ENCODE results near the gene RHBDF2.

The RHBDF2 gene

GRCh38 chr17:76469991-76470739 lies 31.1 kb downstream of the RHBDF2 start:
- no peak overlapping the region for H3K4me3 ChIP-seq (ENCODE audit: low read depth, low read length)
- H3K9ac ChIP-seq: no peak overlapping the region
- H3K27me3 ChIP-seq (ENCODE audit: control insufficient read depth, insufficient read depth, low read length): no peaks in the 10 kb centered on the region
- H3K27ac ChIP-seq: no peak overlapping the region
- no peaks in the 10 kb centered on the region for H3K9me3 ChIP-seq (ENCODE audit: control insufficient read depth, low read length)
- no peak for TF ChIP-seq CTCF (IDR thresholded peaks at IDR 0.05)
- H2AFZ ChIP-seq: no peak overlapping the region
- H3K36me3 ChIP-seq (ENCODE audit: control insufficient read depth, insufficient read depth, low read length): no peaks in the 10 kb centered on the region
- H3K79me2 ChIP-seq: no peaks in the 10 kb centered on the region
- H3K4me1 ChIP-seq: no peaks in the 10 kb centered on the region
- H3K4me2 ChIP-seq (ENCODE audit: low read length): no peak overlapping the region

- Histone ChIP-seq H2AFZ (no peak overlapping the region), H3K36me3 (ENCODE audit: control insufficient read depth, insufficient read depth, low read length) (no peaks in the 10 kb centered on the region), H3K79me2 (no peaks in the 10 kb centered on the region), H3K4me2 (ENCODE audit: low read length) (no peak overlapping the region), H3K9ac (no peak overlapping the region), H3K27me3 (ENCODE audit: control insufficient read depth, insufficient read depth, low read length) (no peaks in the 10 kb centered on the region), H3K9me3 (ENCODE audit: control insufficient read depth, low read length) (no peaks in the 10 kb centered on the region), H3K4me3 (ENCODE audit: low read depth, low read length) (no peak overlapping the region), H3K4me1 (no peaks in the 10 kb centered on the region), H3K27ac (no peak overlapping the region)
- no peak for TF ChIP-seq CTCF (IDR thresholded peaks at IDR 0.05)
Observed at GRCh38 chr17:76469076-76469990, 31.9 kb downstream of the RHBDF2 start.

GRCh38 chr17:76468634-76469010 lies 32.6 kb downstream of the RHBDF2 start:
- Histone ChIP-seq H3K4me2 (ENCODE audit: low read length) (no peak overlapping the region), H3K4me3 (ENCODE audit: low read depth, low read length) (no peak overlapping the region), H3K27me3 (ENCODE audit: control insufficient read depth, insufficient read depth, low read length) (no peaks in the 10 kb centered on the region), H3K4me1 (no peaks in the 10 kb centered on the region), H3K79me2 (no peaks in the 10 kb centered on the region), H3K9me3 (ENCODE audit: control insufficient read depth, low read length) (no peaks in the 10 kb centered on the region), H2AFZ (no peak overlapping the region), H3K27ac (no peak overlapping the region), H3K9ac (no peak overlapping the region), H3K36me3 (ENCODE audit: control insufficient read depth, insufficient read depth, low read length) (no peaks in the 10 kb centered on the region)
- TF ChIP-seq CTCF (IDR thresholded peaks at IDR 0.05): no peak

- Histone ChIP-seq H3K9ac (no peak overlapping the region), H3K4me1 (no peaks in the 10 kb centered on the region), H3K36me3 (ENCODE audit: control insufficient read depth, insufficient read depth, low read length) (no peaks in the 10 kb centered on the region), H3K4me2 (ENCODE audit: low read length) (no peak overlapping the region), H3K79me2 (no peaks in the 10 kb centered on the region), H3K9me3 (ENCODE audit: control insufficient read depth, low read length) (no peaks in the 10 kb centered on the region), H3K4me3 (ENCODE audit: low read depth, low read length) (no peak overlapping the region), H3K27ac (no peak overlapping the region), H3K27me3 (ENCODE audit: control insufficient read depth, insufficient read depth, low read length) (no peaks in the 10 kb centered on the region), H2AFZ (no peak overlapping the region)
- no peak for TF ChIP-seq CTCF (IDR thresholded peaks at IDR 0.05)
Observed at GRCh38 chr17:76467809-76468633, 33.2 kb downstream of the RHBDF2 start.
